OCI-LY1 (cell line): ENCODE data around the gene FAM234B.

Experiments
- EZH2 ChIP-seq: fragments of 200-600 bp; sonication (generic), shearing (Covaris generic); IDR thresholded peaks from 2 replicates; pipeline ENCODE4 v1.8.0; 2017; ENCODE audit warnings: borderline replicate concordance, mixed run types, mild to moderate bottlenecking, antibody characterized with exemption, low read length, moderate library complexity, mixed read lengths
- TF ChIP-seq, protein P1 (sequence below): fragments of 200-600 bp; sonication (generic), shearing (Covaris generic); IDR thresholded peaks from 2 replicates; pipeline ENCODE4 v1.5.1; 2017; ENCODE audit warnings: mild to moderate bottlenecking, antibody characterized with exemption, low read length, moderate library complexity, mixed read lengths

DNA sequence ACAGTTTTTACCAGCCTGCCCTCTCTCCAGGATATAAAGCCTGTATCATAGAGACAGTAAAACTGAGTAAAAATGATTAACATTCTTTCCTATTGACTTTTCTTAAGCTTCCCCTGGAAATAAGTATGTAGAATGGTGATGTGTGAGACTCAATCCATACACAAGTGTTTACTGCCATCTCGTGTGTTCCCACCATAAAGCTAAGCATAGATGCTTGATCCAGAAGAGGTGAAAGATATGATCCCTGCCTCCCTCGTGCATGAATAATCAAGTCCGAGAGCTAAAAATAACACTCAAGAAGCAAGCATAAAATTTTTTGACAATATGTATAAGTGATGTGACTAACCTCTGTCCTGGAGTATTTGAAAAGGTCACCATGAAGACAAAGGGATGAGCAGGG is 76.2 kb downstream of the FAM234B start:
- TF ChIP-seq, protein P1, sequence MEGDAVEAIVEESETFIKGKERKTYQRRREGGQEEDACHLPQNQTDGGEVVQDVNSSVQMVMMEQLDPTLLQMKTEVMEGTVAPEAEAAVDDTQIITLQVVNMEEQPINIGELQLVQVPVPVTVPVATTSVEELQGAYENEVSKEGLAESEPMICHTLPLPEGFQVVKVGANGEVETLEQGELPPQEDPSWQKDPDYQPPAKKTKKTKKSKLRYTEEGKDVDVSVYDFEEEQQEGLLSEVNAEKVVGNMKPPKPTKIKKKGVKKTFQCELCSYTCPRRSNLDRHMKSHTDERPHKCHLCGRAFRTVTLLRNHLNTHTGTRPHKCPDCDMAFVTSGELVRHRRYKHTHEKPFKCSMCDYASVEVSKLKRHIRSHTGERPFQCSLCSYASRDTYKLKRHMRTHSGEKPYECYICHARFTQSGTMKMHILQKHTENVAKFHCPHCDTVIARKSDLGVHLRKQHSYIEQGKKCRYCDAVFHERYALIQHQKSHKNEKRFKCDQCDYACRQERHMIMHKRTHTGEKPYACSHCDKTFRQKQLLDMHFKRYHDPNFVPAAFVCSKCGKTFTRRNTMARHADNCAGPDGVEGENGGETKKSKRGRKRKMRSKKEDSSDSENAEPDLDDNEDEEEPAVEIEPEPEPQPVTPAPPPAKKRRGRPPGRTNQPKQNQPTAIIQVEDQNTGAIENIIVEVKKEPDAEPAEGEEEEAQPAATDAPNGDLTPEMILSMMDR, result no peak
- no peak for TF ChIP-seq EZH2
